GM18870 (cell line): ENCODE data around the gene PEA15.

Source experiments
- ATAC-seq: cut with Tn5 transposase; IDR thresholded peaks from one replicate; pipeline ENCODE4 v1.9.1; 2021; ENCODE audit warnings: moderate library complexity; ENCODE audit not compliant: unreplicated experiment

Gene PEA15

DNA sequence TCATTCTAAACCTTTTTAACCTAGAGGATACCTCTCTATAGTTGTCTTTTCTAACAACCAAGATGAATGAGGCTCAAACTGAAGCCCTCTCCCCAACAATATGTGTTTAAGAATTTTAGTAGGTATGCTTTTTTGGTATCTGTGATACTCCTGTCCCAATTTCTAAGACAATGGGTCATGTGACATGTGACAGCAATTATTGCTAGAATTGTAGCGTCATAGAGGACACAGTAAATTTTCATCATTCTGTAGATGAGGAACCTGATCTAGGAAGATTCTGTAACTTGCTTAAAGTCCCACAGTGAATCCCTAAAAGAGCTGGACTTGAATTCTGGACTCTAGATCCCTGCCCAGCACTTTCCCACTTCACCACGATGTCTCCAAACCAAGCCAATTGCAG, 26.5 kb upstream of the PEA15 start:
- no peak for ATAC-seq

DNA sequence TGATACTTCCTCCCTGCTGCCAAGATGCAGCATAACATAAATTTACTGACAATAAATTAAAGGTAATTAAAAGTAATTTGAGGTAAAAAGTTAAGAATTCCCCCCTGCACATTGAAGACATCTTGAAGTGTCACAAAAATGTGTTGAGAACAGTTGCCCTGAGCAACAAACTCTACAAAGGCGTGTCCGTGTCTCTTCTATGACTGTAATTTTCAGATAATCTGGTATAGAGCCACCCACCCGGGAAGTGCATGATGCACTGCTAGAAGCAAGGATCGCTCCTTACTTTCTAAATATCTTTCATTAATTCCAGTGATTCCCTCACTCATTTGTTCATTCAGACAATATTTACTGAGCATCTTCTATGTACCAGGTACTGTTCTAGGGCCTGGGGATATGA, 25.8 kb upstream of the PEA15 start:
- no peak for ATAC-seq

DNA sequence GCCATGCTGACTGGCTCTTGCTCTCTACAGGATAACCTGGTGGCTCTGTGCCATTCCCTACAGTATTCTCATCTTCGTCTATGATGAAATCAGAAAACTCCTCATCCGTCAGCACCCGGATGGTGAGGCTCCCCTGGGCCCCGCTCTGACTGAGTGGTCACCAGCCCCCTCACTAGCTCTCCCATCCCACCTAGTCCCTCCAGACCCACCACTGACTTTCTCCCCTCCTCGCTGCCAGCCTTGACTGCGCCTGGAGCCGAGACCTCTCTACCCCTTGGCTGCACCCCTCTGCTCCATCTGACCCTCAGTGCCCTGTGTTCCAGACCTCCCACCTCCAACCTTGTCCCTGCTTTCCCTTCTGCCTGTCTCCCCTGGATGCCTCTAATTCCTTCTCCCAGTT, 18.9 kb upstream of the PEA15 start:
- ATAC-seq: no peak

DNA sequence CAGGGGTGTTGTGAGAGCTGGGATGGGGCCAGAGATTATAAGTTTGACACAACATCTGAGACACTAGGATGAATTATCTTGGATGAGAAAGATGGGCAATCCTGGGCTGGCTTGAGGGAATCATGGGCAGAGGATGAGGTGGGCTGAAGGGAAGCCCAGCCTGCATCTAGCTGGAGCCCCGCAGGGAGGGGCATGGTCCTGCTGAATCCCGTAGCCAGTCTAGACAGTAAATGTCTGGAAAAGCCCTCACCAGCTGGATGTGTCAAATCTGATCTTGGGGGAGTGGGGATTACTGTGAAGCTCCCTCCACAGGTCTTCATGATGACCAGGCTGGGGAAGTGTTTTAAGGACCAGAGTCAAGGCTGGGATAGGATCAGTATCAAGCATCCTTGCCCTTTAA, 18.5 kb upstream of the PEA15 start:
- ATAC-seq: no peak

DNA sequence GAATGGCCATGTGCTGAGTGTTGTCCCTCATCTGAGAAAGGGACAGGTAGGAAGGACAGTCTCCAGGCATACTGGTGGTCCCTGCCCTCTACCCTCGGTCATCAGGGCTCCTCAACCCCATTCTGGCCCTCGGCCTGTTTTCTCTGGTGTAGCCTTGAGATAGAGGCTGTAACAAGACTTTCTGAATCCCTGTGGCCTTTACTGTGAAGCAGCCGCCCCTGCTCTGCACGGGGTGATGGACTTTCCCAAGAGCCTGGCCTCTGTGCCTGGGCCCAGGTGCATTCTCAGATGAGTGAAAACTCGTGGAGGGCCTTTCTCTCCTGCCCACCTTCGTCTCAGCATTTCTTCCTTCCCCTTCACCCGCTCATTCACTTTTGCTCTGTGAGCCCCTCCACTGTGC, 17.8 kb upstream of the PEA15 start:
- ATAC-seq: no peak

DNA sequence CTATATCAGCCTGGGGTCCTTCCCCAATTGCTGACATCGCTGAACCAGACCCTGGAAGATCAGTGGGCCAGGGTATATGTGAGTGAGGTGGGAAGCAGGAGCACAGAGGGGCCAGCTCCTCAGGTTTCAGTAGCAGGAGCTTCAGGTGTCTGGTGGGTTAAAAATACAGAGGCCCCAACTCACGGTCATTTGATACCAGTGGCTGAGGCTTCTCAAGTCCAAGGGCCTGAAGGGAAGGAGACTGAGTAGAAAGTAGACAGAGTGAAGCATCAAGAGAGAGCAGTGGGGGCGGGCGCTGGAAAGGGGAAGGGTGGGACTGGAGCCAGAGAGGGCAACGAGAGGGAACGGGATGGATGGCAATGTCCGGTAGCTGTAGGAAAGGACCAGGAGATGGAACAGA, 16.8 kb upstream of the PEA15 start:
- ATAC-seq: no peak

DNA sequence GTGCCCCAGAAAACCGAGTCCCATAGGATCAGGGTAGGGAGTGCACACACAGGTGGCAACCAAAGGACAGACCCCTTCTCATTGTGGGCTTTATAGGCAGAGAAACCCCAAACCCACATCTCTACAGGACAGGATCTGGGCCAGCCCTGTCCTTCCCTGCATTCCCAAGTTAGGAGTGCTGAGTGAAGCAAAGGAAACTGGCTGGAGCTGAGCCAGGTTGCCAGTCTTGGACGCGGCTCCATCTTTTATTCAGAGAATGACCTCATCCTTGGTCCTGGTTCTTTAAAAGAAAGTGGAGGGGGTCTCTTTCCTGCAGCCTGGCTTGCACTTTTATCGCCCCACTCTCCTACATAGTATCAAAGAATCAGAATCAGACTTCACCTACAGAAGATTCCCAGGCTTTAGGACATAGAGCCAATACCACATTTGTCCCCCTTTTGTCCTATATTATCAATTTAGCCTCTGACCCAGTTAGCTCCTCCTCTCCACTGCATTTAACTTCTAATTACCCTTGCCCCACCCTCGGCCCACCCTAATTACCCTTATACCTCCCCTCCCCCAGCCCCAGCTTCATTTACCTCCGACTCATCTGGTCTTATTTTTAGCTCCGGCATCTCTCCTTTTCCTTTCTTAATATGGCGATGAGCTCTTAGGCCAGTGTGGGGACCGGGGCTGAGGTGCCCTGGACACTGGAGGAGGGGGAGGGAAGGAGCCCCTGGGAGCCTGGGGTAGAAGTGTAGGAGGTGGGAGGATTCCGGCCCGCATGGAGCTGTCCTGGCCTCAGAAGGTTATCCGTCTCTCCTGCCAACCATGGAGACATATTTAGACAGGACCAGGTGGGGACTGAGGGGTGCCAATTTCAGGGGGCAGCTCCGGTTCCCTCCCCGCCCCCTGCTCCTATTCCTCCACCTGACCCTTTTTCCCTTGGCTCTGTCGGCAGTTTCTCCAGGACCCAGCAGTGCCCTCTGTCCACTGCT, 15.2 kb upstream of the PEA15 start, which contains the start of gene CASQ1:
Gene CASQ1 (plus strand): TSS at position 927 of the 977 bp plus-strand sequence. CDS start 177 bp downstream, outside the sequence.
- ATAC-seq: no peak

DNA sequence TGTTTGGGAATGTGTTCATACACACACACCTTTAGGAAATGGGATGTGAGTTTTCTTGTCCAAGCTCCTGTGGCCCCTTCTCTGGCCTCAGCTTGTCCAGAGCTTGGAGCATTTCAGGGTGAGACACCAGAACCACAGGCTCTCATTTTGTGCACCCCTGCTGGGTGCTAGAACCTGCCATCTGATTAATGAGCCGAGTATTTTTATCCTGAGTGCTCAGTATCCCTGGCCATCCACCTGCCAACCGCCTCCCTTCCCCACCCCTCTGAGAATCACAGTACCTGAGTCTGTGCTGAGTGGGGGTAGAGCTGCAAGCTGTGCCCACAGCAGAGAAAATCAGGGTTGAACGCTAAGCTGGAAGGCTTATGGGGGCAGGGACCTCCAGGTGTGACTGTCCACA, 13.4 kb upstream of the PEA15 start:
- ATAC-seq: no peak

DNA sequence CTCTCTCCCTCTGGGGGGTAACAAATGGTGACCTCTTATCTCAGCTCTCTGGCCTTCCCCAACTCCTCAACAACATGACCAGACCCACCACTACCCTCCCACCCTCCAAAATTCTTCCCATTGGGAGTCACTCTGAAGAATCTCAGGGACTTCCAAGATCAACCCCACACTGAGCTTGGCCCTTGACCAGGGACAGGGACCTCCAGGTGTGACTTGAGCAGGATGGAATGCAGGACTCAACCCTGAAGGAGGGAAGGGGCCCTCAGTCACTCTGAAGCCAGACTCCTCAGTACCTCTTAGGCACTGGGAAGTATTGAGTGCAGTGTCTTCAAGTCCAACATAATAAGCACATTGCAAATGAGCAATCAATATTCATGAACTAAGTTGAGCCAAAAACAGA, 12.9 kb upstream of the PEA15 start:
- ATAC-seq: no peak

DNA sequence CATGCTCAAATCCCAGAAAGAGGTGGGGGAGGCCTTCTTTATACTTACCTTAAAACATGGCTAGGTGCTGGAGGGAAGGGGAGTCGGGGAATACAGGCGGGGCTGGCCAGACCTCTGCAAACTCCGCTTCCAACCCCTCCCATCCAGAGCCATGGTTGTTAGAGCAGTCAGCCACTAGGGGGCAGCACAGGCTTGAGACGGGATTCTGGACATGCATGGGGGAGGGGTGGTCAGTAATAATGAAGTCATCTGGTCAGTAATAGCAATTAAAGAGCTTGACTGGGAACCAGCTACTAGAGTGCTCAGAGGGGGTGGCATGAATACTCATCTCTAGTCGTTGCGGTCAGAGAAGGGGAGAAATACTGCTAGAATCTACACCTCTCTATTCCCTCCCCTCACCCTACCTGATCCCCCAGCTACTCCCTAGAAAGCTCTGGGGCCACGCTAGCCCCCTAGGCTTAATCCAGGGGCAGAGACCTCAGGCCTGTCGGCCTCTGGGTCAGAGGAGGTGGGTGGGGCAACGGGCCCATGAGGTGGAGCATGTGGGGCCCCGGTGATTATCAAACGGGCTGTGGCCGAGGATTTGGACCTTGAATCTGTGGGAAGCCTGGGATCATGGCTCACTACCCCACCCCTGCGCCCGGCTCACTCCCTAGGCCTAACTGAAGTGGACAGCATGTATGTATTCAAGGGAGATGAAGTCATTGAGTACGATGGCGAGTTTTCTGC, 11.9 kb upstream of the PEA15 start:
- ATAC-seq: peak; percentile 63

DNA sequence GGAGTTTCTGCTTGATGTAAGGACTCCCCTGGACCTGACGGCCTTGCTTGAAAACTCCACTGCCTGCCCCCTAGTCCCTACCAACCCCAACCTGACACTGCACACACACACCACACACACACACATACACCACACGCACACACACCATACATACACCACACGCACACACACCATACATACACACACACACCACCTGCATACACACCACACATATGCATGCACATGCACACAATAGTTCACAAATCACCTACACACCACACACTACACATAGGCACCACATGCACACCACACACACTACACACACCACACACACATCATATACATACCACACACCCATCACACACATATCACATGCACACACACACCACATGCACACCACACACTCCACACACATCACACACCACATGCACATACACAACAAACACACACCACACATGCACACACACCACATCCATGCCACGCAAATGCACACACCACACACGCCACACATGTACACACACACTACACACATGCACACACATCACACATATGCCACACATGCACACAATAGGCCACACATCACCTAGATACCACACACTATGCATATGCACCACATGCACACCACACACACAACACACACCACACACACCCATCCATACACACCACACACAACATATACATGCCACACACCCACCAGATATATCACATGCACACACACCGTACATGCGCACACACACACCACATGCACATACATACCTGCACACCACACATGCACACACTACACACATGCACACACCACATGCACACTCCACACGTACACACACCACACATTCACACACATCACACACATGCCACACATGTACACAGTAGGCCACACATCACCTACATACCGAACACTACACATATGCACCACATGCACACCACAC, 11.1 kb upstream of the PEA15 start:
- no peak for ATAC-seq

DNA sequence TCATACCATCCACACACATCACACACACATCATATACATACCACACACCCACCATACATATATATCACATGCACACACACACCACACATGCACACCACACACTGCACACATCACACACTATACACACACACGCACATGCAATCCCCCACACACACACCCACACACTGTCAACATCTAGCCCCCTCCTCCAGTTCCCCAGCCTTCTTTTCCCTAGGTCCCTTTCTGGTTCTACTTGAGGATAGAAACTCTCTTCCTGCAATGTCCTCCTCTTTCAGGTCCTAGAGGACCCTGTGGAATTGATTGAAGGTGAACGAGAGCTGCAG, 10.5 kb upstream of the PEA15 start:
- no peak for ATAC-seq

DNA sequence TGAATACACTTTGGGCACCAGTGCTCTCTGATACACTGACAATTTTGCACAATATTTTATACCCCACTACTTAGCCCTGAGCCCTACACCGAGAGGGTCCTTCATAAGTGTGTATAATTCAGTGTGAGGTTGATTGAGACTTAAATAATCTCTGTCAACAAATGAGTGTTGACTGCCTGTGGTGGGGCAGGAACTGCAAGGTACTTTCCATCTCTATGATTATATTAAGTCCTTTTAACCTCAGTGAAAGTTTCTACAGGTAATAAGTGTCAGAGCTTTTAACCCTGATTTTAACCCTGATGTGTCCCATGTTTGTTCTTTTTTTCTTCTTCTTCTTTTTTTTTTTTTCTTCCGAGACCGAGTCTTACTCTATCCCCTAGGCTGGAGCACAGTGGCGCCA, 9.0 kb upstream of the PEA15 start:
- no peak for ATAC-seq

DNA sequence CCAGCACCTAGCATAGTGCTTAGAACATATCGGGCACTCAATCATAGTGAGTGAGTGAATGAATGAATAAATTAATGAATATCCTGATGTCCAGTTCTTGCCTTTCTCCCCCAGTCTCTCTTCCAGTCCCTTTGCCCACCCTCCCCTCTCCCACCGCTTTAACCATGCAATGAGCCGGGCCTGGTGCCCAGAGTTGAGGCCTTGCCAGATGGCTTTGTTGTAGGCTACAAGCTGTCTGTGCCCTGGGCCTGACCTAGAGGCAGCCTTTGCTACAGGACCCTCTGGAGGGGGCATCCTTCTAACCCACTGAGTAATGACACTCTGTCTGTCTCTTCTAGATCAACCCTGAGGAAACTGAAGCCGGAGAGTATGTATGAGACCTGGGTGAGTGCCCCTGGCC, 8.0 kb upstream of the PEA15 start:
- no peak for ATAC-seq

DNA sequence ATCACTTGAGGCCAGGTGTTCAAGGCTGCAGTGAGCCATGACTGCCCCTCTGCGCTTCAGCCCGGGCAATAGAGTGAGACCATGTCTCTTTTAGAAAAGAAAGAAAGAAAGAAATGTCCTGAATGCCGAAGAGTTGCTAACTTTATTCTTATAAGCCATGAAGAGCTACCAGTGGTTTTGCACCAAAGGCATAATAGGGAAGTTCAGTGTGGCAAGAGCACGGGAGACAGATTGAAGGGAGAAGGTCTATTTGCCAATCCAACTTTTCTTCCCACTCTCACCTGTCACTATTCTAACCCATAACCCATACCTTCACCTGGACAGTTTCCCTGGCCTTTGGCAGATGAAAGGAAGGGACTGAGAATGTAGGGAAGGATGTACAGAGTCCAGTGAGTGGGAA, 4.4 kb upstream of the PEA15 start:
- ATAC-seq: no peak

DNA sequence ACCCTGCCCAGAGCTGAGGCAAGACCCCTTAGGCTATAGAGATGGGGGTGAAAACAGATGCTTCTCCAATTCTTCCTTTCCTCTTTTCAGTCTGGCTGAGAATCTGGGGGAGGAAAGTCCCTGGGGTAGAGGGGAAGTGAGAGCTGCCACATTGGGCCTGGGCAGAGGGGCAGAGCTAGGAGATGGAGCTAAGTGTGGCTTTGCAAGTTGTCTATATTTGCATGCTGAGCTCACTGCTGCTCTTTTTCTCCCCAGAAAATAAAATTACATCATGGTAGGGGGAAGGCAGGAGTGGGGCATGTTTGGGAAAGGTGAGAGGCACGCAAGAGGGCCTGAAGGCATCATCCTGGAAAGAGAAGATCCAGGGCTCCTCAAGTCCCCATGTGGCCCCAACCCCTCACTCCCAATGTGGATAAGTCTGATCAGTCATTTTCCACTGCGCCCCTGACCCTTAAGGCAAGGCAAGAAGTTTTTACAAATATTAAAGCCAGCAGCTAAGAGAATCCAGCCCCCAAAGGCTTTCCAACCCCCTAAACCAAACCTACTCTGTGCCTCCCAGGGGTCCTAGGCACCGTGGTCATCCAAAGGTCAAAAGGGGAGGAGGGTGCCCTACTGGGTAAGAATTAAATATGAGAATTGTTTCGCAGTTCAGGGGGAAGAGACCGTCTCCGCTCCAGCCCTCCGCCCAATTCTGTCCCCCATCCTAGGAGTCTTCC, 500 bp upstream of the PEA15 start:
- peak; percentile 76 for ATAC-seq

DNA sequence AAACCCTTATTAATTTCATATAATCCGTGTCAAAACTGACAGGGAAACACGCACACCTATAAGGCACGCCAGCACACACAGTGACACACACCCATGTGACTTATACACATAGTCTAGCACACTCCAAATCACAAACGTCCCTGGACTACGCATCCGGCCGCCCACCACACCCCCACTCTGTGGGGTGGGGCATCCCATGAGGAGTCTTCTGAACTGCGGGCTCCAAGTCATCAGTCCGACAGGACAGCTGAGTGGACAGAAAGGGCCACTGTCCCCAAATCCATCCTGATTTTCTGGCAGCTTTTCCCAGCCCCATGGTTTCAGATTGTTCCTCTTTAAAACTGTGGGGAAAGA, 829 bp downstream of the PEA15 start:
- no peak for ATAC-seq

DNA sequence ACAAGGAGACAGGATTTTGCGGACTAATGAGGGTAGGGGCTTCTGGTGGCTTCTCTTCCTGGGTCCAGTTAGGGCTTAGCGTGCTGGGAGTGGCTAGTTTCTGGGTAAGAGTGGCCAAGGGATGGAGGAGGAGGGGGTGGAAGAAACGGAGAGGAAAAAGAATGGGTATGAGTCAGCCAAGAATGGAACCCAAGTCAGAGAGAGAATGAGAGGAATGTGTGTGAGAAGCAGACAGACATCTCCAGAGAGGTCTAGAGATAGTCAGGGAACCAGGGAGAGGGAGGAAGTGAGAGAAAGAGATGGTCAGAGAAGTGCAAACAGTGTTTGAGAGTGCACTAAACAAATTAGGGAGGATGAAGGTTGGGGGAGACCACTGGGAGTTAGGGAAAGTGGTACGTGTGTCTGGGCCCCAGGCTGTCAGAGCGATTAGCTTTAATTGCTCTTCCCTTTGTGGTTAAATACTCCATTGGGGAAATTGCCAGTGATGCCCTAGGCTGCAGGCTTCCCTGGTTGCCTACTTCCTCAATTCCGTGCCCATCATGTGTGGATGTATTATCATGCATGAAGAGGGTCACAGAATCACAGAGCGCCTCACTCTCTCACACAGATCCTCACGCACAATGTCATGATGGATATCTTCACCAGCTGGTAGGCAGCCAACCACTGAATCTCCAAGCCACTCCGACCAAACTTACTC, 1.4 kb downstream of the PEA15 start:
- ATAC-seq: no peak

DNA sequence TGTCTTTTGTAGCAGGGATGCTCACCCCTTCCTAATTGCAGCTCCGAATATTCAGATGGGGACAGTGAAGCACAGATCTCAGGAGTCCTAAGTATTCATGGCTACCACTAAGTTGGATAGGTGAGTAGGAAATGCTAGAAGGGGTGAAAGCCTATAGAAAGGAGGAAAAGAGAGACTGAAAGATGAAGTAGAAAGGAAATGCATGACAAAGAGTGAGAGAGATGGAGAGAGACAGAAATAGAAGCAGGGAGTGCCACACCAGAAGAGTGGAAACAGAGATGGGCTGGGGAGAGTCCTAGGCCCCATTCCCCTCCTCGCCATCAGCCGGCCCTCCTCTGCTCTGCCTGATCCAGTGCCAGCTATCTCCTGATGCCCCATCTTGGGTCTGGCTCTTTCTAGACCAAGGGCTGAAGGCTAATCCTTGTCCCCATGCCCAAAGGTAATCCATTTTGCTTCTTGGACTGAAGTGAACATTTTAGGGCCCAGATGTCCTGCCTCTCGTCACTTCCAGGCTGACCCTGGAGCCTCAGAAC, 2.0 kb downstream of the PEA15 start:
- no peak for ATAC-seq
